ENCODE measurements around the gene TMPRSS5. TPM values are rescaled to one million over a fixed set of nuclear protein-coding genes. Genes with fewer than 3 reads are reported as not detected.

The TMPRSS5 gene
- total and polyA plus RNA-seq, 2 donors from 2014 or later: 0.60 to 0.65 TPM

GRCh38 chr11:113643006-113643585 lies 63.0 kb downstream of the TMPRSS5 start:
- Histone ChIP-seq H3K9me3 (ENCODE audit: control insufficient read depth in 2 of 3, insufficient read depth in 1 of 3, low read length in 3 of 3) (no peaks in the 10 kb centered on the region), H3K4me1 (ENCODE audit: control insufficient read depth in 2 of 3, insufficient read depth in 2 of 3, low read depth in 1 of 3, low read length in 3 of 3) (no peaks in the 10 kb centered on the region), H3K27ac (ENCODE audit: low read depth in 2 of 2, low read length in 2 of 2) (no peak overlapping the region), H3K27me3 (ENCODE audit: control insufficient read depth, insufficient read depth, low read length) (no peaks in the 10 kb centered on the region), H3K4me3 (ENCODE audit: low read length in 3 of 3) (no peak overlapping the region), H3K36me3 (ENCODE audit: control insufficient read depth in 2 of 3, insufficient read depth in 3 of 3, low read length in 3 of 3) (no peaks in the 10 kb centered on the region), H3K9ac (ENCODE audit: low read length in 3 of 3) (no peak overlapping the region)
- FAIRE-seq (no peak), DNase-seq (peak in 1 of 5 donors; percentile 16)
- no peak for TF ChIP-seq CTCF (IDR thresholded peaks at IDR 0.05; ENCODE audit: borderline replicate concordance, extremely low read depth, insufficient read depth)
- intact Hi-C loops (cut with DNase I): no loop called here

- no peaks in the 10 kb centered on the region for H3K4me1 ChIP-seq (ENCODE audit: control insufficient read depth in 2 of 3, insufficient read depth in 2 of 3, low read depth in 1 of 3, low read length in 3 of 3)
- H3K27me3 ChIP-seq (ENCODE audit: control insufficient read depth, insufficient read depth, low read length): no peaks in the 10 kb centered on the region
- no peak for TF ChIP-seq CTCF (IDR thresholded peaks at IDR 0.05; ENCODE audit: borderline replicate concordance, extremely low read depth, insufficient read depth)
- DNase-seq (no peak), FAIRE-seq (no peak)
- no peaks in the 10 kb centered on the region for H3K9me3 ChIP-seq (ENCODE audit: control insufficient read depth in 2 of 3, insufficient read depth in 1 of 3, low read length in 3 of 3)
- intact Hi-C loops (cut with DNase I): no loop called here
- H3K27ac ChIP-seq (ENCODE audit: low read depth in 2 of 2, low read length in 2 of 2): no peak overlapping the region
- H3K9ac ChIP-seq (ENCODE audit: low read length in 3 of 3): no peak overlapping the region
- no peak overlapping the region for H3K4me3 ChIP-seq (ENCODE audit: low read length in 3 of 3)
- no peaks in the 10 kb centered on the region for H3K36me3 ChIP-seq (ENCODE audit: control insufficient read depth in 2 of 3, insufficient read depth in 3 of 3, low read length in 3 of 3)
Measured at GRCh38 chr11:113642090-113642489, 64.0 kb downstream of the TMPRSS5 start.

GRCh38 chr11:113638376-113638775 lies 67.7 kb downstream of the TMPRSS5 start:
- H3K27ac ChIP-seq (ENCODE audit: low read depth in 2 of 2, low read length in 2 of 2): no peak overlapping the region
- no peak overlapping the region for H3K4me3 ChIP-seq (ENCODE audit: low read length in 3 of 3)
- peak in 3 of 5 donors; percentile 10 to 36 (median 10) for DNase-seq
- no peaks in the 10 kb centered on the region for H3K36me3 ChIP-seq (ENCODE audit: control insufficient read depth in 2 of 3, insufficient read depth in 3 of 3, low read length in 3 of 3)
- H3K9ac ChIP-seq (ENCODE audit: low read length in 3 of 3): no peak overlapping the region
- intact Hi-C loops (cut with DNase I): no loop called here
- TF ChIP-seq CTCF (IDR thresholded peaks at IDR 0.05; ENCODE audit: borderline replicate concordance, extremely low read depth, insufficient read depth): no peak
- H3K9me3 ChIP-seq (ENCODE audit: control insufficient read depth in 2 of 3, insufficient read depth in 1 of 3, low read length in 3 of 3): no peaks in the 10 kb centered on the region
- no peaks in the 10 kb centered on the region for H3K27me3 ChIP-seq (ENCODE audit: control insufficient read depth, insufficient read depth, low read length)
- no peak for FAIRE-seq
- no peaks in the 10 kb centered on the region for H3K4me1 ChIP-seq (ENCODE audit: control insufficient read depth in 2 of 3, insufficient read depth in 2 of 3, low read depth in 1 of 3, low read length in 3 of 3)

- no peaks in the 10 kb centered on the region for H3K9me3 ChIP-seq (ENCODE audit: control insufficient read depth in 2 of 3, insufficient read depth in 1 of 3, low read length in 3 of 3)
- no peak for TF ChIP-seq CTCF (IDR thresholded peaks at IDR 0.05; ENCODE audit: borderline replicate concordance, extremely low read depth, insufficient read depth)
Measured at GRCh38 chr11:113637636-113638035, 68.5 kb downstream of the TMPRSS5 start.

More at GRCh38 chr11:113637636-113638035, 68.5 kb downstream of the TMPRSS5 start:
- Histone ChIP-seq H3K27ac (ENCODE audit: low read depth in 2 of 2, low read length in 2 of 2) (no peak overlapping the region), H3K36me3 (ENCODE audit: control insufficient read depth in 2 of 3, insufficient read depth in 3 of 3, low read length in 3 of 3) (no peaks in the 10 kb centered on the region), H3K27me3 (ENCODE audit: control insufficient read depth, insufficient read depth, low read length) (no peaks in the 10 kb centered on the region), H3K9ac (ENCODE audit: low read length in 3 of 3) (no peak overlapping the region), H3K4me3 (ENCODE audit: low read length in 3 of 3) (no peak overlapping the region), H3K4me1 (ENCODE audit: control insufficient read depth in 2 of 3, insufficient read depth in 2 of 3, low read depth in 1 of 3, low read length in 3 of 3) (no peaks in the 10 kb centered on the region)
- no peak for DNase-seq
- no peak for FAIRE-seq
- intact Hi-C loops (cut with DNase I): no loop called here
